K562 treated with DMSO at 1 percent for 48 hours (cell line): ENCODE measurements around the gene ZNF207. TPM values are rescaled to one million over a fixed set of nuclear protein-coding genes. Genes with fewer than 3 reads are reported as not detected.

Experiments
- total RNA-seq: library from RNA; unstranded; fragments of 300-600 nt; gene quantifications from 2 replicates; pipeline ENCODE4 v1.2.3, GENCODE V29; 2022; ENCODE audit warnings: low replicate concordance; ENCODE audit errors: extremely low read depth

ZNF207 gene
- not detected in 2 replicates for total RNA-seq

GRCh38 chr17:32349854-32350665, at the start of gene ZNF207:
TSS of gene ZNF207 (plus strand) at chr17:32350157. CDS start at chr17:32350286, 129 bp downstream.

GRCh38 chr17:32341857-32342602, 7.9 kb upstream of the ZNF207 start, which contains the start of gene C17orf75:
TSS of gene C17orf75 (minus strand) at chr17:32342173. CDS start at chr17:32342139, 34 bp downstream.

Other genes with a start within 250 kb of the ZNF207 start
- not detected in 2 replicates for gene RHOT1, start 207.7 kb upstream of the ZNF207 start, total RNA-seq
- not detected in 2 replicates for gene RHBDL3, start 84.3 kb upstream of the ZNF207 start, total RNA-seq
- not detected in 2 replicates for gene C17orf75, start 8.0 kb upstream of the ZNF207 start, total RNA-seq
- not detected in 2 replicates for gene PSMD11, start 94.4 kb downstream of the ZNF207 start, total RNA-seq
- not detected in 2 replicates for gene CDK5R1, start 136.8 kb downstream of the ZNF207 start, total RNA-seq